Measurements from ENCODE around the gene SPOCD1.
"Not testable (repeated sequence)": the region's sequence is repeated elsewhere in the genome, so short reads cannot be mapped to it uniquely, and the experiment has no call there.

SPOCD1 gene

GRCh38 chr1:31828926-31829690 lies 13.3 kb upstream of the SPOCD1 start:
- no peak for DNase-seq

GRCh38 chr1:31828341-31828740 lies 12.5 kb upstream of the SPOCD1 start:
- DNase-seq = no peak

GRCh38 chr1:31823780-31824179 lies 8.0 kb upstream of the SPOCD1 start:
- no peak for DNase-seq

GRCh38 chr1:31822766-31823165 lies 6.9 kb upstream of the SPOCD1 start:
- DNase-seq = no peak

- not testable (repeated sequence) for DNase-seq
Measured at GRCh38 chr1:31820196-31820595, 4.4 kb upstream of the SPOCD1 start.

- DNase-seq = no peak
Measured at GRCh38 chr1:31818206-31818605, 2.4 kb upstream of the SPOCD1 start.

GRCh38 chr1:31816947-31817346 lies 1.1 kb upstream of the SPOCD1 start:
- DNase-seq = not testable (repeated sequence)

- DNase-seq = not testable (repeated sequence)
Measured at GRCh38 chr1:31816501-31816900, 679 bp upstream of the SPOCD1 start.

- DNase-seq = no peak
Measured at GRCh38 chr1:31815307-31815645, 546 bp downstream of the SPOCD1 start.

GRCh38 chr1:31814631-31815306 lies 1.1 kb downstream of the SPOCD1 start:
- DNase-seq = no peak

GRCh38 chr1:31814041-31814511 lies 1.7 kb downstream of the SPOCD1 start:
- no peak for DNase-seq

- DNase-seq = no peak
Measured at GRCh38 chr1:31812158-31812829, 3.5 kb downstream of the SPOCD1 start.

GRCh38 chr1:31811605-31812004 lies 4.2 kb downstream of the SPOCD1 start:
- peak; percentile 25 for DNase-seq

- no peak for DNase-seq
Measured at GRCh38 chr1:31809698-31810097, 6.1 kb downstream of the SPOCD1 start.

GRCh38 chr1:31807273-31808048 lies 8.4 kb downstream of the SPOCD1 start:
- no peak for DNase-seq

GRCh38 chr1:31805318-31805717 lies 10.5 kb downstream of the SPOCD1 start:
- DNase-seq = no peak

- DNase-seq = no peak
Measured at GRCh38 chr1:31804098-31804497, 11.7 kb downstream of the SPOCD1 start.

- no peak for DNase-seq
Measured at GRCh38 chr1:31803610-31804009, 12.2 kb downstream of the SPOCD1 start.

GRCh38 chr1:31802190-31803150 lies 13.4 kb downstream of the SPOCD1 start:
- DNase-seq = no peak

- DNase-seq = no peak
Measured at GRCh38 chr1:31801458-31801857, 14.4 kb downstream of the SPOCD1 start.

- DNase-seq = no peak
Measured at GRCh38 chr1:31800674-31800967, 15.2 kb downstream of the SPOCD1 start.

Measured in NCI-H1417 treated with DMSO at 0.1 percent for 48 hours (cell line).